Vagina (tissue), 2 donors: ENCODE measurements around the gene WNK3. TPM values are rescaled to one million over a fixed set of nuclear protein-coding genes. Genes with fewer than 3 reads are reported as not detected.

Source experiments
- DNase-seq, 2 donors: peaks; one replicate each; pipeline ENCODE4 v3.0.0-alpha.2; 2017; ENCODE audit errors: extremely low spot score in 2 of 2
- H3K27ac ChIP-seq: fragments of 200-600 bp; sonication (generic); one replicate; pipeline ENCODE4 v1.5.1; 2019
- H3K27me3 ChIP-seq: fragments of 200-600 bp; sonication (generic); one replicate; pipeline ENCODE4 v1.5.1; 2019
- H3K36me3 ChIP-seq, 2 donors: fragments of 200-600 bp; sonication (generic); one replicate each; pipeline ENCODE4 v1.5.1; 2017 to 2019
- H3K4me1 ChIP-seq: fragments of 200-600 bp; sonication (generic); one replicate; pipeline ENCODE4 v1.5.1; 2019
- H3K4me3 ChIP-seq, 2 donors: fragments of 200-600 bp; sonication (generic); 1 replicate in 1 of 2; 2 replicates in 1 of 2; pipeline ENCODE4 v1.5.1; 2016 to 2019
- H3K9me3 ChIP-seq: fragments of 200-600 bp; sonication (generic); one replicate; pipeline ENCODE4 v1.5.1; 2019
- CTCF ChIP-seq, 3 experiments: fragments of 450-650 bp in 2 of 3; fragments of 200-600 bp in 1 of 3; sonication (generic) in 1 of 3; IDR thresholded peaks; one replicate each; pipeline ENCODE4 v1.5.1; 2017 to 2019; ENCODE audit warnings: antibody characterized with exemption in 3 of 3, mild to moderate bottlenecking in 2 of 3, moderate library complexity in 2 of 3
- POLR2A ChIP-seq, 2 donors: fragments of 450-650 bp; IDR thresholded peaks; one replicate each; pipeline ENCODE4 v1.6.1; 2017; ENCODE audit warnings: antibody characterized with exemption in 2 of 2, mild to moderate bottlenecking in 2 of 2, moderate library complexity in 2 of 2
- POLR2AphosphoS5 ChIP-seq, 2 donors: sonication (generic); formaldehyde crosslinking; IDR thresholded peaks; one replicate each; pipeline ENCODE4 v1.9.0; 2017; ENCODE audit warnings: antibody characterized with exemption in 2 of 2, mild to moderate bottlenecking in 2 of 2, low read depth in 1 of 2; ENCODE audit not compliant: insufficient read depth in 1 of 2
- intact Hi-C: fragments of 100-400 bp; cut with DNase I; formaldehyde crosslinking; loops from one replicate; pipeline ENCODE4 v1.15.1; 2023
- total RNA-seq: library from RNA; depleted of rRNA; stranded (reverse); fragments of >200 nt; gene quantifications from one replicate; pipeline ENCODE4 v1.2.3, GENCODE V29; 2016

The WNK3 gene
- total RNA-seq, 1 donor from 2014 or later = 2.0 TPM

- DNase-seq = no peak
- no peak overlapping the region for H3K4me3 ChIP-seq
- no peaks in the 10 kb centered on the region for H3K36me3 ChIP-seq
- H3K4me1 ChIP-seq = no peaks in the 10 kb centered on the region
- intact Hi-C loops = no loop called here
- TF ChIP-seq CTCF (IDR thresholded peaks at IDR 0.05) = no peak
- no peak for TF ChIP-seq POLR2A (IDR thresholded peaks at IDR 0.05)
- no peak for TF ChIP-seq POLR2AphosphoS5 (IDR thresholded peaks at IDR 0.05; ENCODE audit: insufficient read depth in 1 of 2, low read depth in 1 of 2)
- no peak overlapping the region for H3K27ac ChIP-seq
- H3K9me3 ChIP-seq = no peaks in the 10 kb centered on the region
- H3K27me3 ChIP-seq = no peaks in the 10 kb centered on the region
These were observed 109.5 kb downstream of the WNK3 start for GRCh38 chrX:54248309-54248708.

- intact Hi-C loops = no loop called here
- H3K27me3 ChIP-seq = no peaks in the 10 kb centered on the region
- H3K27ac ChIP-seq = no peak overlapping the region
- no peak for DNase-seq
- no peak overlapping the region for H3K4me3 ChIP-seq
- H3K9me3 ChIP-seq = no peaks in the 10 kb centered on the region
- TF ChIP-seq POLR2A (IDR thresholded peaks at IDR 0.05) = no peak
- TF ChIP-seq POLR2AphosphoS5 (IDR thresholded peaks at IDR 0.05; ENCODE audit: insufficient read depth in 1 of 2, low read depth in 1 of 2) = no peak
- no peaks in the 10 kb centered on the region for H3K36me3 ChIP-seq
- no peaks in the 10 kb centered on the region for H3K4me1 ChIP-seq
These were observed 111.0 kb downstream of the WNK3 start for GRCh38 chrX:54246866-54247265.

GRCh38 chrX:54238588-54238987, 119.3 kb downstream of the WNK3 start:
- Histone ChIP-seq H3K27me3 (no peaks in the 10 kb centered on the region), H3K4me1 (no peaks in the 10 kb centered on the region), H3K36me3 (no peaks in the 10 kb centered on the region), H3K9me3 (no peaks in the 10 kb centered on the region), H3K27ac (no peak overlapping the region), H3K4me3 (no peak overlapping the region)
- TF ChIP-seq POLR2AphosphoS5 (IDR thresholded peaks at IDR 0.05; ENCODE audit: insufficient read depth in 1 of 2, low read depth in 1 of 2) = no peak
- TF ChIP-seq CTCF (IDR thresholded peaks at IDR 0.05) = no peak
- no peak for TF ChIP-seq POLR2A (IDR thresholded peaks at IDR 0.05)
- DNase-seq = no peak
- intact Hi-C loops = no loop called here

- no peaks in the 10 kb centered on the region for H3K4me1 ChIP-seq
- no peak for DNase-seq
- no peaks in the 10 kb centered on the region for H3K27me3 ChIP-seq
- no peaks in the 10 kb centered on the region for H3K36me3 ChIP-seq
- no peaks in the 10 kb centered on the region for H3K9me3 ChIP-seq
- TF ChIP-seq CTCF (IDR thresholded peaks at IDR 0.05) = no peak
- no peak for TF ChIP-seq POLR2AphosphoS5 (IDR thresholded peaks at IDR 0.05; ENCODE audit: insufficient read depth in 1 of 2, low read depth in 1 of 2)
- H3K4me3 ChIP-seq = no peak overlapping the region
- H3K27ac ChIP-seq = no peak overlapping the region
- intact Hi-C loops = no loop called here
These were observed 120.8 kb downstream of the WNK3 start for GRCh38 chrX:54237014-54237413.

- intact Hi-C loops = no loop called here
These were observed 127.3 kb downstream of the WNK3 start for GRCh38 chrX:54230435-54231148.

More at GRCh38 chrX:54230435-54231148, 127.3 kb downstream of the WNK3 start:
- Histone ChIP-seq H3K36me3 (no peaks in the 10 kb centered on the region), H3K27me3 (no peaks in the 10 kb centered on the region), H3K27ac (no peak overlapping the region), H3K4me3 (no peak overlapping the region), H3K9me3 (no peaks in the 10 kb centered on the region), H3K4me1 (no peaks in the 10 kb centered on the region)
- no peak for DNase-seq
- TF ChIP-seq CTCF (IDR thresholded peaks at IDR 0.05) = no peak
- no peak for TF ChIP-seq POLR2AphosphoS5 (IDR thresholded peaks at IDR 0.05; ENCODE audit: insufficient read depth in 1 of 2, low read depth in 1 of 2)
- TF ChIP-seq POLR2A (IDR thresholded peaks at IDR 0.05) = no peak
